Fibroblast of the aortic adventitia (primary cell): Measurements from ENCODE around the gene PLCG2. TPM values are rescaled to one million over a fixed set of nuclear protein-coding genes. Genes with fewer than 3 reads are reported as not detected.

Experiments
- DNase-seq: peaks from one replicate; pipeline ENCODE4 v3.0.0-alpha.2; 2010; ENCODE audit warnings: low read depth
- H3K4me3 ChIP-seq: 2 replicates; pipeline ENCODE4 v1.5.1; 2011; ENCODE audit warnings: low read depth, mild to moderate bottlenecking, control low read depth, low read length, moderate library complexity
- total RNA-seq: library from RNA; depleted of rRNA; stranded (reverse); fragments of >200 nt; gene quantifications from 2 replicates; pipeline ENCODE4 v1.2.3, GENCODE V29; 2012; ENCODE audit warnings: low replicate concordance
- TF ChIP-seq, protein P1 (sequence below): IDR thresholded peaks from 2 replicates; pipeline ENCODE4 v1.5.1; 2011; ENCODE audit warnings: mild to moderate bottlenecking, low read length, control low read depth, inconsistent platforms; ENCODE audit not compliant: insufficient read depth

PLCG2 gene
- total RNA-seq = 0.09 and 4.7 TPM in 2 replicates

DNA sequence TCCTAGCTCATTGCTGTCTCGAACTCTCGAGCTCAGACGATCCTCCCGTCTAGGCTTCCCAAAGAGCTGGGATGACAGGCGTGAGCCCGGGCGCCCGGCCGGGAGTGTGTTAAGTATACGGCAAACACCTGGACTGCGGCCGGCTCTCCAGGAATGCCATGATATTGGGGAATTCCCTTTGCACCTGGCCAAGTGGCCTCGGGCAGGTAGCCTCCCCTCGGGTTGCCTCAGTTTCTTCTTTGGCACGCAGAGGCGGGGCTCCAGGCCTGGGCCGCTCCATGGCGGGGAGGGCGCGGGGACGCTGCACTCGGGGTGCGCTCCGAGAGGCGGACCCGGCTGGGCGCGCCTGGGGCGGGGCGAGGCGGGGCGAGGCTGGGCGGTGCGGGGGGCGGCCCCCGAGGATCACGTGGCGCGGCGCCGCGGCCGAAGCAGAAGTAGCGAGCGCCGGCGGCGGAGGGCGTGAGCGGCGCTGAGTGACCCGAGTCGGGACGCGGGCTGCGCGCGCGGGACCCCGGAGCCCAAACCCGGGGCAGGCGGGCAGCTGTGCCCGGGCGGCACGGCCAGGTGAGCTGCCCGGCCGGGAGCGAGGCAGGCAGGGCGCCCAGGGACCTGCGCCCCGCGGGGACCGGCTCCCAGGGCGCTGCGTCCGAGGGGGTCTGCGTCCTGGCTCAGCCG is at the start of gene PLCG2:
TSS of gene PLCG2 (plus strand) at position 431 of the 675 bp plus-strand sequence. CDS start 6,699 bp downstream, outside the sequence.
- H3K4me3 ChIP-seq = peak within 1 kb of the TSS; percentile 28
- TF ChIP-seq, protein P1, sequence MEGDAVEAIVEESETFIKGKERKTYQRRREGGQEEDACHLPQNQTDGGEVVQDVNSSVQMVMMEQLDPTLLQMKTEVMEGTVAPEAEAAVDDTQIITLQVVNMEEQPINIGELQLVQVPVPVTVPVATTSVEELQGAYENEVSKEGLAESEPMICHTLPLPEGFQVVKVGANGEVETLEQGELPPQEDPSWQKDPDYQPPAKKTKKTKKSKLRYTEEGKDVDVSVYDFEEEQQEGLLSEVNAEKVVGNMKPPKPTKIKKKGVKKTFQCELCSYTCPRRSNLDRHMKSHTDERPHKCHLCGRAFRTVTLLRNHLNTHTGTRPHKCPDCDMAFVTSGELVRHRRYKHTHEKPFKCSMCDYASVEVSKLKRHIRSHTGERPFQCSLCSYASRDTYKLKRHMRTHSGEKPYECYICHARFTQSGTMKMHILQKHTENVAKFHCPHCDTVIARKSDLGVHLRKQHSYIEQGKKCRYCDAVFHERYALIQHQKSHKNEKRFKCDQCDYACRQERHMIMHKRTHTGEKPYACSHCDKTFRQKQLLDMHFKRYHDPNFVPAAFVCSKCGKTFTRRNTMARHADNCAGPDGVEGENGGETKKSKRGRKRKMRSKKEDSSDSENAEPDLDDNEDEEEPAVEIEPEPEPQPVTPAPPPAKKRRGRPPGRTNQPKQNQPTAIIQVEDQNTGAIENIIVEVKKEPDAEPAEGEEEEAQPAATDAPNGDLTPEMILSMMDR = no peak
- DNase-seq = no peak

DNA sequence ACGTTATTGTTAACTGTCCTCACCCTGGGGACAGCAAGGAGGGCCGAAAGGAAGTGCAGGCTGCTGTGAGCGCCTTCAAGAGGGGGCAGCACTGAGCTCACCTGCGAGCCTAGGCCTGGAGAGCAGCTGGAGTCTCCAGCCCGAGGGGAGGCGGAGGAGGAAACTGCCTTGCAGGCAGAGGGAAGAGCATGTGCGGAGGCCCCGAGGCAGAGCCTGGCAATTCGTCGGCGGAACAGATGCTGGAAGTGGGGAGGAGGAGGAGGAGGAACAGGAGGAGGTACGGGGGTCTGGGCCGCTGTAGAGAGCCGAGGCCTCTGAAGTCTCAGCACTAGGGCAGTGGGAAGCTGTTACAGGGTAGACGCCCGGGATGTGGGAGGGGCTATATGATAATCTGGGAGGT is 49.6 kb upstream of the PLCG2 start:
- TF ChIP-seq, protein P1 = no peak
- no peak overlapping the region for H3K4me3 ChIP-seq
- DNase-seq = no peak

DNA sequence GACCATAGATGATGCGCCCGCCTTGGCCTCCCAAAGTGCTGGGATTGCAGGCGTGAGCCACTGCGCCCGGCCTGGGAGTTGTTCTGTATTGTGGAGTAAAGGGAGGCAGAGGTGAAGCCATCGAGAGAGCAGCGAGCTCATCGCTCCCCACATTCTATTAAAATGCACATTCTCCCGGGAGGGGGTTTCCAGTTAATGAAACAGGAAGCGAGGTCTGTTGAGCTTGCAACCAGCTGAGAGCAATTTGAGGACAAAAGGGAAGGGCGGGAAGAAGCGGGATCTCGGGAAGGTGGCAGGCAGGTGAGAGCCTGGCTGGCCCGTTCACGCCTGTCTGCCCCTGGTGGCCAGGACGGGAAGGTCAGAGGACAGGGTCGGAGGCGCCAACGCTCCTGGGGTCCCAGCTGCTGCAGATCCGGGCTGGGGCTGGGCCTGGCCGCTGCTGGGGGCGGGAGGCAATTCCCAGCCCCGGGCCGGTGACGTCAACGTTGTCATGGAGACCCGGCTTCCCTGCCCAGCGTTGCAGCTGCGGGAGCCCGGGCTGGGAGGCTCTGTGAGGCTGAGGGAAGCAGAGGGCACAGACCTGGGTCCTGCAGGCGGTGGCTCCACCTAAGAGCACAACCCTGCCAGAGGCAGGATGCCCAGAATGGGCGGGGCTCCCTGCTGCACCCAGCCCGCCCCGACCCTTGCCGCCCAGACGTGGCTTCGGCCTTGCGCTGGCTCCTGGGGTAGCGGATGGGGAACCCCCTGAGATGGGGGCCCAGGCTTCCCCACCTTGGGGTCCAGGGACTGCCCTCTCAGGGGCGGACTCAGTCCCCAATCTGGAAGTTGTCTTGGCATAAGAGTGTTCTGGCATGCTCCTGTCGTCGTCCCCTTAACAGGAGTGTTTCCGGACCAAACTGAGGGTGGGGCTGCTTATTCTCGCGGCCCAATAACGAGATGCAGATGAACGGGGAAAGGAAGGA is 48.7 kb upstream of the PLCG2 start:
- TF ChIP-seq, protein P1 = peak; percentile 57
- H3K4me3 ChIP-seq = peak overlapping the region; percentile 38
- peak; percentile 73 for DNase-seq

DNA sequence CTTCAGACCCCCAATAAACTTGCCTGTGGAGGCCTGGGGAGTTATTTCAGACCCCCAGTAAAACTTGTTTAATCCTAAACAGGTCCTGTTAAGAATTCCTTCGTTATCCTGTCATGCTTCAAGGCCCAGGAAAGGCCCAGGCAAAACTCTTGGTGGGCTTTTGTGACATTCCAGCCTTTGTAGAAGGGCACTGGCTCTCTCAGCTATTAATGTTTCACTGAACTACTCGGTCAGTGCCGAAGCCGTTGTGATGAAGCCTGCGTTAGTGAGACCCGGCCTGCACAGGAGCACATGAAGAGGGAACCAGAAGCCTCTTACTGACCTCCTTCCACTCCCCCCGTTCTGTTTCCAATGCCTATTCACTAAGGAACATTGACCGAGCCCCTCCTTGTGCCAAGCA is 47.4 kb upstream of the PLCG2 start:
- H3K4me3 ChIP-seq = no peak overlapping the region
- TF ChIP-seq, protein P1 = no peak
- no peak for DNase-seq

DNA sequence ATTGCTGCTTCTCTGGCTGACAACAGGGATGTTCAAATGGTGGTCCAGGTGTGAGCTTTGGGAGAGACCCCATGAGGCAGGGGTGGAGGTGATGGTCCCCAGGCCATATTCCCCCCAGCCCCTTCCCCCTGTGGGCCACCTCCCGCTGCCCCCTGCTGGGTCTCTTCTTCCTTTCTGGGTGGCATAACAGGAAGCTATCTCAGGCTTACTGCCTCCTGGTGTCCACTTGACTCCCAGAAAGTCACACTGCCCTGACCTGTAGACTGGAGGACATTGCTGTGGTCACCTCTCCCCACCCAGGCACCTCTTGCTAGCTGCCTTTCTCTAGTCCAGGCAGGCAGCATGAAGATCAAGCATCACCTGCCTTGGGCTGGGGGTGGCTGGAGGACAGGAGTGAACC is 46.4 kb upstream of the PLCG2 start:
- no peak for DNase-seq
- no peak overlapping the region for H3K4me3 ChIP-seq
- TF ChIP-seq, protein P1 = no peak

DNA sequence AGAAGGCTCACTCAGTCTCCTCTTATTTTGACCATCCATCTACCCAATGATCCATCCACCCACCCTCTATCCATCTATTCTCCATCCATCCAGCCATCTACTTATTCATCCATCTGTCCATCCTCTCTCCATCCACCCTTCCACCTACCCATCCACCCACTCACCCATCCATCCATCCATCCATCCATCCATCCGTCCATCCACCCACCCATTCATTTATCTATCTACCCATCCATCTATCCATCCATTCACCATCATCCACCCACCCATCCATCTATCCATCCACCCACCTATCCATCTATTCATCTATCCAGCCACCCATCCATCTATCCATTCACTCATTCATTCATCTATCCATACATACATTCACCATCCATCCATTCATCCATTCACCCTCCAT is 45.8 kb upstream of the PLCG2 start:
- DNase-seq = no peak
- TF ChIP-seq, protein P1 = no peak
- H3K4me3 ChIP-seq = no peak overlapping the region
